K562 (cell line): Measurements from ENCODE around the gene KLHL35. TPM values are rescaled to one million over a fixed set of nuclear protein-coding genes. Genes with fewer than 3 reads are reported as not detected.

Experiments used
- CCNT2 ChIP-seq: IDR thresholded peaks from 2 replicates; pipeline ENCODE4 v1.6.1; 2011; ENCODE audit warnings: borderline replicate concordance, low read depth, mild to moderate bottlenecking, moderate library complexity, mixed read lengths, low read length; ENCODE audit not compliant: insufficient read length; ENCODE audit errors: extremely low read depth
- CREB5 ChIP-seq: fragments of 250-450 bp; sonication (Bioruptor Pico); IDR thresholded peaks from 2 replicates; pipeline ENCODE4 v1.5.0; 2020; ENCODE audit warnings: mild to moderate bottlenecking
- DDX20 ChIP-seq: fragments of 450-650 bp; IDR thresholded peaks from 2 replicates; pipeline ENCODE4 v1.6.1; 2016; ENCODE audit warnings: missing genetic modification characterization, low read depth, mild to moderate bottlenecking, missing compliant biosample characterization, moderate library complexity
- MCM3 ChIP-seq: fragments of 450-650 bp; IDR thresholded peaks from 2 replicates; pipeline ENCODE4 v1.6.1; 2016
- NFIC ChIP-seq: fragments of 450-650 bp; IDR thresholded peaks from 2 replicates; pipeline ENCODE4 v1.6.1; 2017; ENCODE audit warnings: mild to moderate bottlenecking, inconsistent platforms
- POLR2AphosphoS2 ChIP-seq: IDR thresholded peaks from 2 replicates; pipeline ENCODE4 v1.6.1; 2012; ENCODE audit warnings: low read length, improper control_type of control experiment
- SIN3A ChIP-seq, 2 experiments: fragments of 150-350 bp in 1 of 2; IDR thresholded peaks; 2 replicates each; pipeline ENCODE4 v1.6.1; 2011 to 2016; ENCODE audit warnings: borderline replicate concordance in 2 of 2, low read depth in 2 of 2, low read length in 2 of 2, mild to moderate bottlenecking in 2 of 2, moderate library complexity in 2 of 2; ENCODE audit not compliant: control insufficient read depth in 1 of 2
- TAF1 ChIP-seq: IDR thresholded peaks from 2 replicates; pipeline ENCODE4 v1.6.1; 2011; ENCODE audit warnings: mild to moderate bottlenecking, low read length, moderate library complexity; ENCODE audit not compliant: insufficient read depth, control insufficient read depth, severe bottlenecking; ENCODE audit errors: extremely low read depth
- THRA ChIP-seq: fragments of 450-650 bp; IDR thresholded peaks from 2 replicates; pipeline ENCODE4 v1.6.1; 2017; ENCODE audit warnings: mild to moderate bottlenecking, moderate library complexity
- ZBTB33 ChIP-seq: sonication (generic); formaldehyde crosslinking; IDR thresholded peaks from 2 replicates; pipeline ENCODE4 v1.8.1; 2023; ENCODE audit warnings: mild to moderate bottlenecking, missing genetic modification reagents
- ZC3H11A ChIP-seq: IDR thresholded peaks from 2 replicates; pipeline ENCODE4 v1.6.1; 2012; ENCODE audit warnings: low read depth, low read length, improper control_type of control experiment
- ZNF217 ChIP-seq: sonication (generic); formaldehyde crosslinking; IDR thresholded peaks from 2 replicates; pipeline ENCODE4 v1.8.0; 2022; ENCODE audit warnings: mild to moderate bottlenecking, missing genetic modification reagents
- ZNF232 ChIP-seq: sonication (generic); formaldehyde crosslinking; IDR thresholded peaks from 2 replicates; pipeline ENCODE4 v1.8.0; 2022; ENCODE audit warnings: mild to moderate bottlenecking, missing genetic modification reagents
- ZNF282 ChIP-seq: sonication (generic); formaldehyde crosslinking; IDR thresholded peaks from 2 replicates; pipeline ENCODE4 v1.8.1; 2023; ENCODE audit warnings: missing genetic modification reagents
- ZNF398 ChIP-seq: fragments of 250-450 bp; sonication (Bioruptor Pico); IDR thresholded peaks from 2 replicates; pipeline ENCODE4 v1.8.0; 2021; ENCODE audit warnings: moderate library complexity, mild to moderate bottlenecking, inconsistent platforms
- ZNF511 ChIP-seq: sonication (generic); formaldehyde crosslinking; IDR thresholded peaks from 2 replicates; pipeline ENCODE4 v1.8.0; 2022; ENCODE audit warnings: mild to moderate bottlenecking, missing genetic modification reagents
- polyA plus RNA-seq, 8 experiments: library from polyadenylated mRNA; depleted of rRNA in 4 of 8; stranded (reverse) in 5 of 8; unstranded in 3 of 8; fragments of >200 nt; fragmentation: Nextera tagmentation in 2 of 8; fragmentation: Illumina TruSeq in 1 of 8; extraction: Ambion mirVana in 2 of 8; extraction: Trizol in 1 of 8; gene quantifications; 2 replicates each; pipeline versions ENCODE4 v1.2.1 to v1.2.3, GENCODE V29; 2011 to 2014; ENCODE audit warnings: inconsistent platforms in 1 of 8, missing spikeins in 1 of 8
- total RNA-seq, 7 experiments: library from RNA; depleted of rRNA in 6 of 7; stranded (reverse); fragments of >200 nt in 6 of 7; fragmentation: Illumina TruSeq in 2 of 7; extraction: Trizol in 2 of 7; gene quantifications; 2 replicates each; pipeline versions ENCODE4 v1.2.1 to v1.2.3, GENCODE V29; 2011 to 2021; ENCODE audit warnings: low replicate concordance in 1 of 7

KLHL35 gene
- total and polyA plus RNA-seq, 9 of the 15 experiments (the other 6 are each of a cell fraction or from before 2014, with no cell fraction given), result not detected

GRCh38 chr11:75480185-75481175 is 47.5 kb upstream of the KLHL35 start (continued):
- TF ChIP-seq SIN3A (IDR thresholded peaks at IDR 0.05; ENCODE audit: borderline replicate concordance in 2 of 2, control insufficient read depth in 1 of 2, low read depth in 2 of 2, low read length in 2 of 2) (no peak), CREB5 (CRISPR knock-in tag) (no peak), ZC3H11A (no peak), ZNF511 (CRISPR knock-in tag) (no peak), ZNF217 (CRISPR knock-in tag) (no peak), TAF1 (no peak), MCM3 (no peak), ZNF282 (CRISPR knock-in tag) (no peak), THRA (no peak), NFIC (peak; percentile 36), DDX20 (tag) (no peak), ZNF398 (CRISPR knock-in tag) (no peak), POLR2AphosphoS2 (no peak), CCNT2 (no peak), ZBTB33 (CRISPR knock-in tag) (no peak), ZNF232 (CRISPR knock-in tag) (no peak)
